ENCODE results near the gene JDP2.

DNA sequence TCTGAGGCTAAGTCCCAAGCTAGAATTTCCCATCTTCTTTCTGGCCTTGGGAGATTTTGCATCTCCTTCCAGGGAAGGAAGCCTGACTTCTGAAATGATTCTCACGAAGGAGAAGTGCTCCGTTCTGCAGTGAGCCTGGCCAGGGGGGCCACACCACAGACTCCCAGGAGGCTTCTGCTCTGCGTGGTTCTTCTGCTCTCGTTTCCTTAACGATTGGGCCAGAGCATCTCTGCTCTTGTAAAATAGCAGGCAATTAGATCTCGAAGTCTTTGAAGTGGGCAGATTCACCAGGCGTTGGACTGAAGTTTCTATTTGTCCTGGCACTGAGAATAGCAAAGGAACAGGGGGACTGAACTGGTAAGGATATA lies 87.8 kb downstream of the JDP2 start:
- TF ChIP-seq TAF1 (IDR thresholded peaks at IDR 0.05; ENCODE audit: low read depth) (no peak), RAD21 (IDR thresholded peaks at IDR 0.05; ENCODE audit: low read depth) (no peak)
- TF ChIP-seq, protein P1, sequence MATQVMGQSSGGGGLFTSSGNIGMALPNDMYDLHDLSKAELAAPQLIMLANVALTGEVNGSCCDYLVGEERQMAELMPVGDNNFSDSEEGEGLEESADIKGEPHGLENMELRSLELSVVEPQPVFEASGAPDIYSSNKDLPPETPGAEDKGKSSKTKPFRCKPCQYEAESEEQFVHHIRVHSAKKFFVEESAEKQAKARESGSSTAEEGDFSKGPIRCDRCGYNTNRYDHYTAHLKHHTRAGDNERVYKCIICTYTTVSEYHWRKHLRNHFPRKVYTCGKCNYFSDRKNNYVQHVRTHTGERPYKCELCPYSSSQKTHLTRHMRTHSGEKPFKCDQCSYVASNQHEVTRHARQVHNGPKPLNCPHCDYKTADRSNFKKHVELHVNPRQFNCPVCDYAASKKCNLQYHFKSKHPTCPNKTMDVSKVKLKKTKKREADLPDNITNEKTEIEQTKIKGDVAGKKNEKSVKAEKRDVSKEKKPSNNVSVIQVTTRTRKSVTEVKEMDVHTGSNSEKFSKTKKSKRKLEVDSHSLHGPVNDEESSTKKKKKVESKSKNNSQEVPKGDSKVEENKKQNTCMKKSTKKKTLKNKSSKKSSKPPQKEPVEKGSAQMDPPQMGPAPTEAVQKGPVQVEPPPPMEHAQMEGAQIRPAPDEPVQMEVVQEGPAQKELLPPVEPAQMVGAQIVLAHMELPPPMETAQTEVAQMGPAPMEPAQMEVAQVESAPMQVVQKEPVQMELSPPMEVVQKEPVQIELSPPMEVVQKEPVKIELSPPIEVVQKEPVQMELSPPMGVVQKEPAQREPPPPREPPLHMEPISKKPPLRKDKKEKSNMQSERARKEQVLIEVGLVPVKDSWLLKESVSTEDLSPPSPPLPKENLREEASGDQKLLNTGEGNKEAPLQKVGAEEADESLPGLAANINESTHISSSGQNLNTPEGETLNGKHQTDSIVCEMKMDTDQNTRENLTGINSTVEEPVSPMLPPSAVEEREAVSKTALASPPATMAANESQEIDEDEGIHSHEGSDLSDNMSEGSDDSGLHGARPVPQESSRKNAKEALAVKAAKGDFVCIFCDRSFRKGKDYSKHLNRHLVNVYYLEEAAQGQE (IDR thresholded peaks at IDR 0.05; ENCODE audit: low read depth): no peak

All from Ishikawa (cell line).